GM12875 (cell line): ENCODE measurements around the gene FAM227A.
"Not testable (repeated sequence)": the region's sequence is repeated elsewhere in the genome, so short reads cannot be mapped to it uniquely, and the experiment has no call there.

Source experiments
- H3K4me3 ChIP-seq: one replicate; pipeline ENCODE4 v1.5.1; 2011; ENCODE audit warnings: low read depth, low read length, control low read depth
- TF ChIP-seq, protein P1 (sequence below): IDR thresholded peaks from 2 replicates; pipeline ENCODE4 v1.5.1; 2011; ENCODE audit warnings: low read depth, mild to moderate bottlenecking, control low read depth, inconsistent platforms, low read length, moderate library complexity, borderline replicate concordance; ENCODE audit not compliant: insufficient read depth

The FAM227A gene

DNA sequence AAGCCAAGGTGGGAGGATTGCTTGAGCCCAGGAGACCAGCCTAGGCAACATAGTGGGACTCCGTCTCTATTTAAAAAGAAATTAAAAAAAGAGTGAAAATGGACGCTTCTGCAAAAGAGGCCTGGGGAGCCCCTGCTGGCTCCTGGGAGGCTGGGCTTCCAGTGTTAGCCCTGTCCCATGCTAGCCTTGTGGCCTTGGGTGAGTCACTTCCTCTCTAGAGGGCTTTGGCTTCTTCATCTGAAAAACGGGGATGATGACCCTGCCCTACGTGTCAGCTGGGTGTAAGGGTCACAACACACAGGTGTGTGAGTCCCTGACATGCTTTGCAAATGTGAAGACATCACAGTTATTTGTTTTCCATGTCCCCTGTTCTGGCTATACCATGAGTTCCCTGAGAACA lies 32.8 kb downstream of the FAM227A start:
- TF ChIP-seq, protein P1, sequence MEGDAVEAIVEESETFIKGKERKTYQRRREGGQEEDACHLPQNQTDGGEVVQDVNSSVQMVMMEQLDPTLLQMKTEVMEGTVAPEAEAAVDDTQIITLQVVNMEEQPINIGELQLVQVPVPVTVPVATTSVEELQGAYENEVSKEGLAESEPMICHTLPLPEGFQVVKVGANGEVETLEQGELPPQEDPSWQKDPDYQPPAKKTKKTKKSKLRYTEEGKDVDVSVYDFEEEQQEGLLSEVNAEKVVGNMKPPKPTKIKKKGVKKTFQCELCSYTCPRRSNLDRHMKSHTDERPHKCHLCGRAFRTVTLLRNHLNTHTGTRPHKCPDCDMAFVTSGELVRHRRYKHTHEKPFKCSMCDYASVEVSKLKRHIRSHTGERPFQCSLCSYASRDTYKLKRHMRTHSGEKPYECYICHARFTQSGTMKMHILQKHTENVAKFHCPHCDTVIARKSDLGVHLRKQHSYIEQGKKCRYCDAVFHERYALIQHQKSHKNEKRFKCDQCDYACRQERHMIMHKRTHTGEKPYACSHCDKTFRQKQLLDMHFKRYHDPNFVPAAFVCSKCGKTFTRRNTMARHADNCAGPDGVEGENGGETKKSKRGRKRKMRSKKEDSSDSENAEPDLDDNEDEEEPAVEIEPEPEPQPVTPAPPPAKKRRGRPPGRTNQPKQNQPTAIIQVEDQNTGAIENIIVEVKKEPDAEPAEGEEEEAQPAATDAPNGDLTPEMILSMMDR, result no peak
- H3K4me3 ChIP-seq, result no peak overlapping the region

DNA sequence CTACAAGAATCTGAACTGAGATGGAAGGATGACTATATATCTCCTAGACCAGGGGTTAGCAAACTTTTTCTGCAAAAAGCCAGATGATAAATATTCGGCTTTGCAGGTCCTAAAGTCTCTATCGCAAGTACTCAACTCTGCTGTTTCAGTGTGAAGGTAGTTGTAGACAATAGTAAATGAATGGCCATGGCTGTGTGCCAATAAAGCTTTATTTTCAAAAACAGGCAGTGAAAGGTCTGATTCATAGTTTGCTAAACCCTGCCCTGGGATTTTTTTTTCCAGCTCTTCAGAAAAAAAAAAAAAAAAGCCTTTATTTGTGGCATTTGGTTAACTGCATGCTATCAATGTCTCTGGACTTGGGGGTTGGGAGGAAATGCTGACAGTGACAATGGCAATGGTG lies 37.5 kb downstream of the FAM227A start:
- H3K4me3 ChIP-seq, result no peak overlapping the region
- TF ChIP-seq, protein P1, result no peak

DNA sequence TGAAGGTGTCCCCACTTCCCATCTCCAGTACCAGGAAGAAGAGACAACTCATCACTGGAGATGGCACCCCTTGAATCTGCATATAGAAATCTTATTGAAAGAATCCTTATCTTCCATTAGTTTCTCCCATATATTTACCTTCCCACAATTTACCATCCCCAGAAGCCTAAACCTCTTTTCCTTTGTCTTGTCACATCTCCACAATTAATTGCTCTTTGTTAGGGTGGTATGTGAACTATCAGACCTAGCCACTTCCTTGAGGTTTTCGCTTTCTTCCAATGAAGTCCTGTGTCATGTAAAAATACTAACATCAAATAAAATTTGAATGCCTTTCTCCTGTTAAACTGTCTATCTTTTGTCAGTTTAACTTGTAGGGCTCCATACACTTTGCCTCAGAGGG lies 37.9 kb downstream of the FAM227A start:
- H3K4me3 ChIP-seq, result no peak overlapping the region
- TF ChIP-seq, protein P1, result no peak

DNA sequence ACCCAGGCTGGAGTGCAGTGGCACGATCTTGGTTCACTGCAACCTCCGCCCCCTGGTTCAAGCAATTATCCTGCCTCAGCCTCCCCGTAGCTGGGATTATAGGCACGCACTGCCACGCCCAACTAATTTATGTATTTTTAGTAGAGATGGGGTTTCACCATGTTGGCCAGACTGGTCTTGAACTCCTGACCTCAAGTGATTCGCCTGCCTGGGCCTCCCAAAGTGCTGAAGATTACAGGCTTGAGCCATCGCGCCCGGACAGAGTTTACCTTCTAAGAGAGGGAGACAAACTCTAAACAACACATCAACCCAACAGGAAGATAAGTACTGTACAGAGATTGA lies 41.2 kb downstream of the FAM227A start:
- H3K4me3 ChIP-seq, result not testable (repeated sequence)

DNA sequence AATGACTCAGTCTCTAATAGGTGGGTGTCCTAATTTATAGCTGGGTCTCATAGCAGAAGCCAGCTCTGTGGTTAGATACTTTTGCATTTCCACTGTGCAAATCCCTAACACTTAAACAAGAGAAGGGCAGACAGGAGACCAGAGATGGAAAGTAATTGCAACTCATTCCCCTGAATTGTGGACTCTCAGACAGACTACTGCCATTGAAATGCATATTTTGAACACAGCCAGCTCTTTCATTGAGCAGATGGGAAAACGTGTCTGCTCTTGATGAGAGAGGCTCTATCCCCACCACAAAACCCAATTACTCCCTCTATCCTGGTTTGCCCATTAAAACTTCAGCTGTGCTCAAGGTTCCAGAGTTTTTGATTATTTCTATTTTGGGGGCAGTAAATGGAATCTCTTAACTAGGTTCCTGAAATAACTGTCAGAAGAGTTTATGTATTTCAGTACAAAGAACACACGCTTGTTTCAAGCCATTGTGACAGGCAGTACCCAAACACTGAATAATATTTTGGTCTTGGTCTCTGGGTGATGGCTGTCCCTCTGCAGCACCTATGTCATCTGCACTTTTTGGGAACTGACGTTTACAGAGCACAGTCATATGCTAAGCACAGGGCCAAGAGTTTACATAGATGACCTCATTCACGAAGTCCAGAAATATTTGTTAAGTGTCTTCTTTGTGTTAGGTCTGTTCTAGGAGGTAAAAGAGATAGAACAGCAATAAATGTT lies 41.7 kb downstream of the FAM227A start:
- TF ChIP-seq, protein P1, result no peak
- no peak overlapping the region for H3K4me3 ChIP-seq

DNA sequence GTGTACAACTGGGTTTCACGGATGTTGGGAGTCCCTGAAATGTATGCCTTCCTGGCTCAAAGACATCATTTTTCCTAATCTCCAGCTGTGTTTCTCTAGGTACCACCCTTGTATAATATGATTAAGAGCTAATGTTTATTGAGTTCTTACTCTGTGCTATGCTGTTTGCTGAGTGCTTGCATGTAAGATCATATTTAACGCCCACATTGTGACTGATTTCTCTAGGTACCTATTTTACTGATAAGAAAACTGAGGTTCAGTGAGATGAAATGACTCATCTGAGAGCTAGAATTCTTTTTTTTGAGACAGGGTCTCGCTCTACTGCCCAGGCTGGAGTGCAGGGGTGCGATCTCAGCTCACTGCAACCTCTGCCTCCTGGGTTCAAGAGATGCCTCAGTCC lies 42.6 kb downstream of the FAM227A start:
- TF ChIP-seq, protein P1, result no peak

DNA sequence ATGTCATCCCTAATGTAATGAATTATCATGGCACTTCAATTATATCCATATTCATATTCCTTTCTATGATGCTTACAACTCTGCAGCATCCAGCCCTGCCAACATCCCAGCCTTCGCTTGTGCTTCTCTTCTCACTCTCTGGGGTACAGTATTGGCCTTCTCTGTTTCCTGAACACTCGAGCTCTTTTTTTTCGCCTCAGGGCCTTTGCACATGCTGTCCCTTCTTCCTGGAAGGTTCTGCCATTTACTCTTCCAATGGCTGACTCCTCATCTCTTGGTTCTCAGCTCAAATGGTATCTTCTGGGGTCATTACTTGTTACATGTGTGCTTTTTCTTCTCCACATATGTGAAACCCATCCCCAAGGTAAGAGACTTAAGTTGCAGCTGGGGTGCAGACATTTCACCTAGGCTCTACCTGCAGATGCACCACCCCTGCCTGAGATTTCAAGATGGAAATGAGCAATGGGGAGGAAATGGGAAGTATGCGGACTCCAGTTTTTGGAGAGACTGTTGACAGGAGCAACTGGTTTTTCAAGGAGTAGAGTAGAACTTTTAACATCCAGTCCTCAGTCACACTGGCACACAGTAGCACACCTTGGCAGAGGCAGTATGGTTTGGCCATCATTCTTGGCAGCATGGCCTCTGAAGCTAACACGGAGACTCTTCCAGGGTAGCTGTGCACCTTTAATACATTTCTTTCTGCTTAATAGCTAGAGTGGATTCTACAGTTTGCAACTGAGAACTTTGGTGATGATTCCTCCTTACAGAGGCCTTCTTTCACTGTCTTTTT lies 43.8 kb downstream of the FAM227A start:
- no peak overlapping the region for H3K4me3 ChIP-seq
- TF ChIP-seq, protein P1, result no peak

More for the DNA sequence above, 42.6 kb downstream of the FAM227A start:
- H3K4me3 ChIP-seq, result no peak overlapping the region
